Dedifferentiated amniotic fluid mesenchymal stem cell (primary cell): ENCODE measurements around the gene SPINK4.

Source experiments
- DNase-seq: peaks from one replicate; pipeline ENCODE4 v3.0.0-alpha.2; 2016; ENCODE audit errors: extremely low spot score

Gene SPINK4

GRCh38 chr9:33257276-33257675 lies 17.3 kb downstream of the SPINK4 start:
- no peak for DNase-seq

GRCh38 chr9:33260372-33260771 lies 20.4 kb downstream of the SPINK4 start:
- no peak for DNase-seq

GRCh38 chr9:33263131-33264002 lies 23.4 kb downstream of the SPINK4 start:
- peak; percentile 16 for DNase-seq

GRCh38 chr9:33264003-33264472 lies 24.1 kb downstream of the SPINK4 start:
- no peak for DNase-seq

GRCh38 chr9:33264473-33265177 lies 24.7 kb downstream of the SPINK4 start, which contains the start of the genes BAG1 and CHMP5:
BAG1 (minus strand) TSS chr9:33264708.
CHMP5 (plus strand) TSS chr9:33265049; CDS start chr9:33265079, 30 bp downstream.
- DNase-seq, result peak; percentile 100

GRCh38 chr9:33265211-33265865 lies 25.4 kb downstream of the SPINK4 start:
- no peak for DNase-seq

GRCh38 chr9:33267151-33267767 lies 27.3 kb downstream of the SPINK4 start:
- no peak for DNase-seq

GRCh38 chr9:33270146-33270545 lies 30.2 kb downstream of the SPINK4 start:
- no peak for DNase-seq

GRCh38 chr9:33272061-33272460 lies 32.1 kb downstream of the SPINK4 start:
- no peak for DNase-seq

GRCh38 chr9:33273266-33273971 lies 33.5 kb downstream of the SPINK4 start:
- no peak for DNase-seq

GRCh38 chr9:33273972-33274328 lies 34.0 kb downstream of the SPINK4 start:
- DNase-seq, result no peak

- DNase-seq, result no peak
Observed at GRCh38 chr9:33277484-33277883, 37.5 kb downstream of the SPINK4 start.

- DNase-seq, result no peak
Observed at GRCh38 chr9:33285502-33285901, 45.5 kb downstream of the SPINK4 start.

- peak; percentile 89 for DNase-seq
Observed at GRCh38 chr9:33287087-33287490, 47.1 kb downstream of the SPINK4 start.

GRCh38 chr9:33288235-33288634 lies 48.3 kb downstream of the SPINK4 start:
- no peak for DNase-seq

GRCh38 chr9:33288828-33289483 lies 49.0 kb downstream of the SPINK4 start:
- DNase-seq, result no peak

- no peak for DNase-seq
Observed at GRCh38 chr9:33289496-33289895, 49.5 kb downstream of the SPINK4 start.

GRCh38 chr9:33289936-33290246 lies 49.9 kb downstream of the SPINK4 start:
- peak; percentile 29 for DNase-seq

GRCh38 chr9:33290247-33291030 lies 50.5 kb downstream of the SPINK4 start, which contains the start of gene NFX1:
NFX1 (plus strand) TSS chr9:33290516; CDS start chr9:33290573, 57 bp downstream.
- peak; percentile 98 for DNase-seq

GRCh38 chr9:33291031-33291397 lies 51.0 kb downstream of the SPINK4 start:
- no peak for DNase-seq
